ENCODE results near the gene CSDE1. TPM values are rescaled to one million over a fixed set of nuclear protein-coding genes. Genes with fewer than 3 reads are reported as not detected.

Gene CSDE1
- total RNA-seq, 2 experiments from 2014 or later, result 496 to 514 TPM

DNA sequence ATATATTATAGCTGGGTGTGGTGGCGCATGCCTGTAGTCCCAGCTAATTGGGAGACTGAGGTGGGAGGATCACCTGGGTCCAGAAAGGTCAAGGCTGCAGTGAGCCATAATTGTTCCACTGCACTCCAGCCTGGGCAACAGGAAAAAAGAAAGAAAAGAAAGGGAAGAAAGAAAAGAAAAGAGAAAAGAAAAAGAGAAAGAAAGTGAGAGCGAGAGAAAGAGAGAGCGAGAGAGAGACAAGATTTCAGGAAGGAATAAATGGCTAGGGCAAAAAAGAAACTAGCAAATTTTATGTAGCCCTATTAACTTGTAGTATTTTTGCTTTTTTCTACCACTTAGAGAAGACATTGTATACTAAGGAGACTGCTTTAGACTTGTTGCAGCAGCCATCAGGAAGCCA is 47.4 kb downstream of the CSDE1 start:
- DNase-seq, result no peak
- Mint-ChIP-seq H3K4me3 (no peak overlapping the region), H3K36me3 (ENCODE audit: low read depth) (peaks cover 48% of the 10 kb centered on the region), H3K27me3 (no peaks in the 10 kb centered on the region), H3K9me3 (no peaks in the 10 kb centered on the region), H3K4me1 (ENCODE audit: low read depth) (peaks cover 9% of the 10 kb centered on the region), H3K27ac (peak overlapping the region; percentile 46)
- ChIA-PET CTCF (no interaction called here), POLR2A (interaction anchor here (0.6 to 0.8 kb wide), 2 partner anchors 130 to 368 kb away, joined by 3 to 4 read pairs; no protein-coding TSS in a partner anchor)
- TF ChIP-seq CTCF (IDR thresholded peaks at IDR 0.05), result no peak
- intact Hi-C loops (cut with micrococcal nuclease), result no loop called here
- ATAC-seq, result no peak

DNA sequence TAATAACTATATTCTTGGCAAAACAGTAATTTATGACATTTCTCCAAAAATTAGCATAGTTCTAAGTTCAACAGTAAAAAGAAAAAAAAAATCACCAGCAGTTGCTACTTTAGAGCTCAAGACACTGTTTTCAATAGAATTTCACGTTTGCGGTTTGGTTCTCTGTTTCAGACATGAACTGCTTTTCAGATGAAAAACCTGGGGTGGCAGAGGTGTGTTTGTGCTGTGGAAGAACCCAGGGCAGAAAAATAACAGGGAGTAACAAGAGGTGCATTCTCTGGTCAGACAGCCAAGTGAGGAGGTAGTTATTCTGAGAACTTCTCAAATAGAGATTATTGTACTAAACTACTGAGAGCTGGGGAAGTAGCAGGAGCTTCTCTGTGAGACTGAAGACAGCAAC is 50.2 kb downstream of the CSDE1 start:
- Mint-ChIP-seq H3K27ac (no peak overlapping the region), H3K4me3 (no peak overlapping the region), H3K9me3 (no peaks in the 10 kb centered on the region), H3K4me1 (ENCODE audit: low read depth) (peaks cover 2% of the 10 kb centered on the region), H3K27me3 (no peaks in the 10 kb centered on the region), H3K36me3 (ENCODE audit: low read depth) (peaks cover 39% of the 10 kb centered on the region)
- intact Hi-C loops (cut with micrococcal nuclease), result no loop called here
- POLR2A ChIA-PET, result interaction anchor here (3.8 kb wide), 1 partner anchor 8 kb away, joined by 15 read pairs; the partner anchor contains the start of gene NRAS
- CTCF ChIA-PET, result interaction anchor here (1.2 kb wide), 1 partner anchor 15 kb away, joined by 3 read pairs; no protein-coding TSS in a partner anchor
- DNase-seq, result no peak
- no peak for TF ChIP-seq CTCF (IDR thresholded peaks at IDR 0.05)
- ATAC-seq, result no peak

DNA sequence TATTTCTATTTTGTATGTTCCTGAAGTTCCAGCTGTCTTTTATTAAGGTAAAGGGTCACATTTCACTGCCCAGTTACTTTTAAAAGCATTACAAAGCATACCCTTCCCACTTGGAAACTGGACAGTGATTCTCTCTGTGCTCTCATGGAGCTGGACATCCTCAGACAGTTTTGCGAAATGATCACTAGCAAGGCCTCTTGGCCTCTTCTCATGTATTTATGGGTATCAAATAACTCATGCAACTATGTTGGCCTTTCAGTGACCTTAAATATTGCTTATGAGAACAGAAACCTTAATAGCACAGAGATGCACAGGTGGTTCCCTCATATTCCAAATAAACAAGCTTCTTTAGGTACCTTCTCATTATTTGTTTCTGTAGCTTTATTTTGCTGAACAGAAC is 54.5 kb downstream of the CSDE1 start:
- DNase-seq, result no peak
- CTCF ChIA-PET, result interaction anchor here (1.7 kb wide), 1 partner anchor 10 kb away, joined by 4 read pairs; no protein-coding TSS in a partner anchor
- POLR2A ChIA-PET, result interaction anchor here (1.1 kb wide), 1 partner anchor 10 kb away, joined by 3 read pairs; no protein-coding TSS in a partner anchor

GRCh38 chr1:114702737-114703136 is 55.0 kb downstream of the CSDE1 start:
- Mint-ChIP-seq H3K4me3 (no peak overlapping the region), H3K9me3 (no peaks in the 10 kb centered on the region), H3K27me3 (peaks cover 1% of the 10 kb centered on the region), H3K36me3 (ENCODE audit: low read depth) (peaks cover 16% of the 10 kb centered on the region), H3K27ac (no peak overlapping the region), H3K4me1 (ENCODE audit: low read depth) (peaks cover 2% of the 10 kb centered on the region)
- CTCF ChIA-PET, result interaction anchor here (1.7 kb wide), 1 partner anchor 10 kb away, joined by 4 read pairs; no protein-coding TSS in a partner anchor
- no peak for TF ChIP-seq CTCF (IDR thresholded peaks at IDR 0.05)
- intact Hi-C loops (cut with micrococcal nuclease), result no loop called here
- ATAC-seq (no peak), DNase-seq (no peak)
- POLR2A ChIA-PET, result no interaction called here

More for the DNA sequence above, 54.5 kb downstream of the CSDE1 start:
- Mint-ChIP-seq H3K27ac (no peak overlapping the region), H3K4me1 (ENCODE audit: low read depth) (peaks cover 2% of the 10 kb centered on the region), H3K36me3 (ENCODE audit: low read depth) (peaks cover 19% of the 10 kb centered on the region), H3K4me3 (no peak overlapping the region), H3K27me3 (peaks cover under 1% of the 10 kb centered on the region), H3K9me3 (no peaks in the 10 kb centered on the region)
- TF ChIP-seq CTCF (IDR thresholded peaks at IDR 0.05), result no peak
- no peak for ATAC-seq
- intact Hi-C loops (cut with micrococcal nuclease), result no loop called here

DNA sequence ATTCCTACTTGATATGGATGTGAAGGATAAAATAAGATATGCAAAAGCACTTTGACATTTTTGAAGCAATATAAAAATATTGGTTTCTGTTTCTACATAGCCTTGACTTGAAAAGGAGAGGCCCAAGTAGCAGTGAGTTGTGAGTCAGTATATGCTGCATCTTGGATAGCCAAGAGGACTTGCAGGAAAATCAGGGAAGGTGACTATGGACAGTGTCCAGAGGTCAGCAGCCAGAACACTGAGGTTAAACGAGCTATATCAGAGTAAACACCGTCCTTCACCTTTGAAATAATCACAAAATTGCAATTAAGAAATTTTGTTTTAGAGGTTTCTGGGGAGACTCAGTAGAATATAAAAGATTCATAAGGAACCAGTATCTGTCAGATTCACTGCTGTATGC is 55.9 kb downstream of the CSDE1 start:
- Mint-ChIP-seq H3K27me3 (peaks cover 3% of the 10 kb centered on the region), H3K9me3 (no peaks in the 10 kb centered on the region), H3K36me3 (ENCODE audit: low read depth) (peaks cover 8% of the 10 kb centered on the region), H3K4me1 (ENCODE audit: low read depth) (no peaks in the 10 kb centered on the region), H3K4me3 (no peak overlapping the region), H3K27ac (no peak overlapping the region)
- no peak for TF ChIP-seq CTCF (IDR thresholded peaks at IDR 0.05)
- DNase-seq (no peak), ATAC-seq (no peak)
- POLR2A ChIA-PET, result no interaction called here
- CTCF ChIA-PET, result no interaction called here
- intact Hi-C loops (cut with micrococcal nuclease), result no loop called here

All from activated CD8-positive, alpha-beta T cell treated with anti-CD3 and anti-CD28 coated beads for 36 hours (primary cell).